GM23338 (cell line): ENCODE data around the gene NFKB1. TPM values are rescaled to one million over a fixed set of nuclear protein-coding genes. Genes with fewer than 3 reads are reported as not detected.

ENCODE experiments used
- ATAC-seq: fragments of 200-7000 bp; cut with Tn5 transposase; 3 replicates; pipeline ENCODE4 v1.9.1; 2020
- DNase-seq: peaks from one replicate; pipeline ENCODE4 v3.0.0-alpha.2; 2015; ENCODE audit warnings: low spot score
- H2AFZ ChIP-seq: fragments of 200-600 bp; sonication (generic); 2 replicates; pipeline ENCODE4 v1.8.0; 2016; ENCODE audit warnings: antibody characterized with exemption, mild to moderate bottlenecking, moderate library complexity
- H3F3A ChIP-seq: fragments of 200-600 bp; sonication (generic); replicated peaks from 2 replicates; pipeline ENCODE4 v1.8.0; 2017; ENCODE audit warnings: antibody characterized with exemption, mixed run types, low read depth
- H3K27ac ChIP-seq: fragments of 200-600 bp; sonication (generic); 2 replicates; pipeline ENCODE4 v1.6.1; 2016; ENCODE audit warnings: low read depth
- H3K27me3 ChIP-seq: fragments of 200-600 bp; sonication (generic); 2 replicates; pipeline ENCODE4 v1.8.0; 2016; ENCODE audit warnings: mild to moderate bottlenecking, mixed run types, moderate library complexity; ENCODE audit not compliant: insufficient read depth
- H3K36me3 ChIP-seq: fragments of 200-600 bp; sonication (generic); 2 replicates; pipeline ENCODE4 v1.8.0; 2016; ENCODE audit warnings: mild to moderate bottlenecking; ENCODE audit not compliant: insufficient read depth
- H3K4me1 ChIP-seq: fragments of 200-600 bp; sonication (generic); 2 replicates; pipeline ENCODE4 v1.8.0; 2016; ENCODE audit warnings: mild to moderate bottlenecking, moderate library complexity; ENCODE audit not compliant: insufficient read depth
- H3K4me2 ChIP-seq: fragments of 200-600 bp; sonication (generic); 2 replicates; pipeline ENCODE4 v1.7.1; 2017; ENCODE audit warnings: mixed run types
- H3K4me3 ChIP-seq: fragments of 200-600 bp; sonication (generic); 2 replicates; pipeline ENCODE4 v1.6.1; 2016; ENCODE audit warnings: mixed run types
- H3K79me2 ChIP-seq: fragments of 200-600 bp; sonication (generic); replicated peaks from 2 replicates; pipeline ENCODE4 v1.8.0; 2017; ENCODE audit warnings: mild to moderate bottlenecking; ENCODE audit not compliant: insufficient read depth
- H3K9me2 ChIP-seq: fragments of 200-600 bp; sonication (generic); 2 replicates; pipeline ENCODE4 v1.8.0; 2017; ENCODE audit not compliant: insufficient read depth
- H4K20me1 ChIP-seq: fragments of 200-600 bp; sonication (generic); replicated peaks from 2 replicates; pipeline ENCODE4 v1.8.0; 2017; ENCODE audit warnings: mild to moderate bottlenecking; ENCODE audit not compliant: insufficient read depth
- H3K27ac Mint-ChIP-seq: 2 replicates; pipeline ENCODE4 v1.8.0; 2020; ENCODE audit warnings: inconsistent platforms, mild to moderate bottlenecking, moderate library complexity, mixed read lengths
- H3K27me3 Mint-ChIP-seq: 3 replicates; pipeline ENCODE4 v1.8.0; 2022; ENCODE audit warnings: low read depth, mild to moderate bottlenecking, moderate library complexity, mixed read lengths, inconsistent platforms; ENCODE audit not compliant: insufficient read depth, poor library complexity
- H3K36me3 Mint-ChIP-seq: 3 replicates; pipeline ENCODE4 v1.8.0; 2021; ENCODE audit warnings: low read depth, mild to moderate bottlenecking, inconsistent platforms, moderate library complexity, mixed read lengths
- H3K4me1 Mint-ChIP-seq: 3 replicates; pipeline ENCODE4 v1.8.0; 2020; ENCODE audit warnings: mild to moderate bottlenecking, inconsistent platforms, mixed read lengths
- H3K4me3 Mint-ChIP-seq: 3 replicates; pipeline ENCODE4 v1.8.0; 2021; ENCODE audit warnings: moderate library complexity, mild to moderate bottlenecking, inconsistent platforms, mixed read lengths
- H3K9me3 Mint-ChIP-seq: 3 replicates; pipeline ENCODE4 v1.8.0; 2020; ENCODE audit warnings: moderate library complexity, mild to moderate bottlenecking, inconsistent platforms, mixed read lengths
- CREB1 ChIP-seq: fragments of 250-450 bp; sonication (Bioruptor Pico); IDR thresholded peaks from 2 replicates; pipeline ENCODE4 v1.5.0; 2020; ENCODE audit warnings: low read depth, mild to moderate bottlenecking, moderate library complexity
- CTCF ChIP-seq, 2 experiments: fragments of 200-600 bp in 1 of 2; sonication (generic) in 1 of 2; conservative IDR thresholded peaks; 2 replicates each; pipeline versions ENCODE4 v1.5.1 to v1.6.1; 2016 to 2017; ENCODE audit warnings: antibody characterized with exemption in 2 of 2, low read depth in 2 of 2, mild to moderate bottlenecking in 2 of 2, moderate library complexity in 1 of 2
- ETS1 ChIP-seq: IDR thresholded peaks from 2 replicates; pipeline ENCODE4 v1.6.1; 2016; ENCODE audit warnings: antibody characterized with exemption
- EZH2 ChIP-seq: fragments of 200-600 bp; sonication (generic); IDR thresholded peaks from one replicate; pipeline ENCODE4 v1.8.0; 2017; ENCODE audit warnings: antibody characterized with exemption, mild to moderate bottlenecking, low read depth; ENCODE audit not compliant: unreplicated experiment
- EZH2phosphoT487 ChIP-seq: fragments of 200-600 bp; sonication (generic); IDR thresholded peaks from one replicate; pipeline ENCODE4 v1.8.1; 2018; ENCODE audit warnings: antibody characterized with exemption; ENCODE audit not compliant: unreplicated experiment
- NANOG ChIP-seq: IDR thresholded peaks from 2 replicates; pipeline ENCODE4 v1.6.1; 2016; ENCODE audit warnings: antibody characterized with exemption, borderline replicate concordance
- POLR2AphosphoS5 ChIP-seq: IDR thresholded peaks from 2 replicates; pipeline ENCODE4 v1.6.1; 2016; ENCODE audit warnings: antibody characterized with exemption, low read depth
- REST ChIP-seq: IDR thresholded peaks from one replicate; pipeline ENCODE4 v1.6.1; 2018; ENCODE audit warnings: antibody characterized with exemption; ENCODE audit not compliant: unreplicated experiment
- STAT1 ChIP-seq: IDR thresholded peaks from one replicate; pipeline ENCODE4 v1.6.1; 2016; ENCODE audit warnings: antibody characterized with exemption; ENCODE audit not compliant: unreplicated experiment
- ZNF114 ChIP-seq: fragments of 250-450 bp; sonication (Bioruptor Pico); IDR thresholded peaks from 2 replicates; pipeline ENCODE4 v1.5.0; 2020; ENCODE audit warnings: mild to moderate bottlenecking, moderate library complexity
- ZNF331 ChIP-seq: fragments of 250-450 bp; sonication (Bioruptor Pico); IDR thresholded peaks from 2 replicates; pipeline ENCODE4 v1.5.0; 2020; ENCODE audit warnings: low read depth, mild to moderate bottlenecking, moderate library complexity
- polyA plus RNA-seq: library from polyadenylated mRNA; unstranded; fragments of >200 nt; fragmentation: Nextera tagmentation; extraction: Ambion mirVana; gene quantifications from 2 replicates; pipeline ENCODE4 v1.2.1, GENCODE V29; 2016
- total RNA-seq: library from RNA; depleted of rRNA; stranded (reverse); fragments of >200 nt; shearing (Covaris generic); gene quantifications from 2 replicates; pipeline ENCODE4 v1.2.3, GENCODE V29; 2014
- TF ChIP-seq, protein P1 (sequence below): fragments of 250-450 bp; sonication (Bioruptor Pico); IDR thresholded peaks from 2 replicates; pipeline ENCODE4 v1.5.0; 2020; ENCODE audit warnings: mild to moderate bottlenecking, moderate library complexity

The NFKB1 gene
- total and polyA plus RNA-seq, 2 experiments from 2014 or later, result 0.82 to 4.6 TPM

DNA sequence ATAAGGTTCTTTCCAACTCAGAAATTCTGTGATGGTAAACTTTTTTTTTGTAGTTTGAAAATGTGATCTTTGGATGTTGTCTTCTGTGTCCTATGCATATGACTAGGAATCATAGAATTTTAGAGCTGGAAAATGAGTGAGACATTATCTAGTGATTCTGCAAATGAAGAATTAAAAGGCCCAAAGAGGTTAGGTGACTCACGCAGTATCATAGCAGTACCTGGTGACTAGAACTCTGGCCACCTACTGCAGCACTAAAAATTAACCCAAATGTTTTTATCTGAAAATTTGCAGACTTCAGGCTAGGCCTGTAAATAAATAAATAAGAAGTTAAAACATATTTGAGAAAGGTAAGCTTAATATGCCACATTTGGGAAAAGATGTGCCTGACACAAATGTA, 52.8 kb downstream of the NFKB1 start:
- H3K4me2 ChIP-seq, result no peak overlapping the region
- H2AFZ ChIP-seq, result no peak overlapping the region
- Mint-ChIP-seq H3K9me3 (no peaks in the 10 kb centered on the region), H3K4me1 (peaks cover 3% of the 10 kb centered on the region; the same call in 2 of the 3 replicates), H3K36me3 (no peaks in the 10 kb centered on the region), H3K27me3 (no peaks in the 10 kb centered on the region), H3K4me3 (no peak overlapping the region), H3K27ac (no peak overlapping the region)
- ATAC-seq (no peak), DNase-seq (no peak)
- no peaks in the 10 kb centered on the region for H3F3A ChIP-seq
- H3K27ac ChIP-seq, result no peak overlapping the region
- H3K9me2 ChIP-seq, result no peaks in the 10 kb centered on the region
- H3K36me3 ChIP-seq, result no peaks in the 10 kb centered on the region
- H3K4me3 ChIP-seq, result no peak overlapping the region
- H3K4me1 ChIP-seq, result no peaks in the 10 kb centered on the region
- no peaks in the 10 kb centered on the region for H4K20me1 ChIP-seq
- H3K79me2 ChIP-seq, result no peaks in the 10 kb centered on the region
- TF ChIP-seq EZH2, result no peak
- TF ChIP-seq NANOG, result no peak
- TF ChIP-seq ETS1, result no peak
- no peak for TF ChIP-seq STAT1
- TF ChIP-seq ZNF331 (CRISPR knock-in tag), result no peak
- TF ChIP-seq ZNF114 (CRISPR knock-in tag), result no peak
- no peak for TF ChIP-seq CTCF (conservative IDR thresholded peaks at IDR 0.05; ENCODE audit: low read depth in 2 of 2)
- TF ChIP-seq EZH2phosphoT487, result no peak
- TF ChIP-seq, protein P1, sequence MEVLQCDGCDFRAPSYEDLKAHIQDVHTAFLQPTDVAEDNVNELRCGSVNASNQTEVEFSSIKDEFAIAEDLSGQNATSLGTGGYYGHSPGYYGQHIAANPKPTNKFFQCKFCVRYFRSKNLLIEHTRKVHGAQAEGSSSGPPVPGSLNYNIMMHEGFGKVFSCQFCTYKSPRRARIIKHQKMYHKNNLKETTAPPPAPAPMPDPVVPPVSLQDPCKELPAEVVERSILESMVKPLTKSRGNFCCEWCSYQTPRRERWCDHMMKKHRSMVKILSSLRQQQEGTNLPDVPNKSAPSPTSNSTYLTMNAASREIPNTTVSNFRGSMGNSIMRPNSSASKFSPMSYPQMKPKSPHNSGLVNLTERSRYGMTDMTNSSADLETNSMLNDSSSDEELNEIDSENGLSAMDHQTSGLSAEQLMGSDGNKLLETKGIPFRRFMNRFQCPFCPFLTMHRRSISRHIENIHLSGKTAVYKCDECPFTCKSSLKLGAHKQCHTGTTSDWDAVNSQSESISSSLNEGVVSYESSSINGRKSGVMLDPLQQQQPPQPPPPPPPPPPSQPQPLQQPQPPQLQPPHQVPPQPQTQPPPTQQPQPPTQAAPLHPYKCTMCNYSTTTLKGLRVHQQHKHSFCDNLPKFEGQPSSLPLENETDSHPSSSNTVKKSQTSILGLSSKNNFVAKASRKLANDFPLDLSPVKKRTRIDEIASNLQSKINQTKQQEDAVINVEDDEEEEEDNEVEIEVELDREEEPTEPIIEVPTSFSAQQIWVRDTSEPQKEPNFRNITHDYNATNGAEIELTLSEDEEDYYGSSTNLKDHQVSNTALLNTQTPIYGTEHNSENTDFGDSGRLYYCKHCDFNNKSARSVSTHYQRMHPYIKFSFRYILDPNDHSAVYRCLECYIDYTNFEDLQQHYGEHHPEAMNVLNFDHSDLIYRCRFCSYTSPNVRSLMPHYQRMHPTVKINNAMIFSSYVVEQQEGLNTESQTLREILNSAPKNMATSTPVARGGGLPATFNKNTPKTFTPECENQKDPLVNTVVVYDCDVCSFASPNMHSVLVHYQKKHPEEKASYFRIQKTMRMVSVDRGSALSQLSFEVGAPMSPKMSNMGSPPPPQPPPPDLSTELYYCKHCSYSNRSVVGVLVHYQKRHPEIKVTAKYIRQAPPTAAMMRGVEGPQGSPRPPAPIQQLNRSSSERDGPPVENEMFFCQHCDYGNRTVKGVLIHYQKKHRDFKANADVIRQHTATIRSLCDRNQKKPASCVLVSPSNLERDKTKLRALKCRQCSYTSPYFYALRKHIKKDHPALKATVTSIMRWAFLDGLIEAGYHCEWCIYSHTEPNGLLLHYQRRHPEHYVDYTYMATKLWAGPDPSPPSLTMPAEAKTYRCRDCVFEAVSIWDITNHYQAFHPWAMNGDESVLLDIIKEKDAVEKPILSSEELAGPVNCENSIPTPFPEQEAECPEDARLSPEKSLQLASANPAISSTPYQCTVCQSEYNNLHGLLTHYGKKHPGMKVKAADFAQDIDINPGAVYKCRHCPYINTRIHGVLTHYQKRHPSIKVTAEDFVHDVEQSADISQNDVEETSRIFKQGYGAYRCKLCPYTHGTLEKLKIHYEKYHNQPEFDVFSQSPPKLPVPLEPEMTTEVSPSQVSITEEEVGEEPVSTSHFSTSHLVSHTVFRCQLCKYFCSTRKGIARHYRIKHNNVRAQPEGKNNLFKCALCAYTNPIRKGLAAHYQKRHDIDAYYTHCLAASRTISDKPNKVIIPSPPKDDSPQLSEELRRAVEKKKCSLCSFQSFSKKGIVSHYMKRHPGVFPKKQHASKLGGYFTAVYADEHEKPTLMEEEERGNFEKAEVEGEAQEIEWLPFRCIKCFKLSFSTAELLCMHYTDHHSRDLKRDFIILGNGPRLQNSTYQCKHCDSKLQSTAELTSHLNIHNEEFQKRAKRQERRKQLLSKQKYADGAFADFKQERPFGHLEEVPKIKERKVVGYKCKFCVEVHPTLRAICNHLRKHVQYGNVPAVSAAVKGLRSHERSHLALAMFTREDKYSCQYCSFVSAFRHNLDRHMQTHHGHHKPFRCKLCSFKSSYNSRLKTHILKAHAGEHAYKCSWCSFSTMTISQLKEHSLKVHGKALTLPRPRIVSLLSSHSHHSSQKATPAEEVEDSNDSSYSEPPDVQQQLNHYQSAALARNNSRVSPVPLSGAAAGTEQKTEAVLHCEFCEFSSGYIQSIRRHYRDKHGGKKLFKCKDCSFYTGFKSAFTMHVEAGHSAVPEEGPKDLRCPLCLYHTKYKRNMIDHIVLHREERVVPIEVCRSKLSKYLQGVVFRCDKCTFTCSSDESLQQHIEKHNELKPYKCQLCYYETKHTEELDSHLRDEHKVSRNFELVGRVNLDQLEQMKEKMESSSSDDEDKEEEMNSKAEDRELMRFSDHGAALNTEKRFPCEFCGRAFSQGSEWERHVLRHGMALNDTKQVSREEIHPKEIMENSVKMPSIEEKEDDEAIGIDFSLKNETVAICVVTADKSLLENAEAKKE, result no peak
- no peak for TF ChIP-seq REST
- no peak for TF ChIP-seq POLR2AphosphoS5
- TF ChIP-seq CREB1 (CRISPR knock-in tag), result no peak
- no peaks in the 10 kb centered on the region for H3K27me3 ChIP-seq
